Prostate gland (tissue), 2 donors: ENCODE results near the gene TARS3. TPM values are rescaled to one million over a fixed set of nuclear protein-coding genes. Genes with fewer than 3 reads are reported as not detected.

Source experiments
- DNase-seq: peaks from one replicate; pipeline ENCODE4 v3.0.0-alpha.2; 2019; ENCODE audit warnings: low spot score
- H3K27ac ChIP-seq, 2 donors: fragments of 200-600 bp; sonication (generic); 2 replicates each; pipeline ENCODE4 v1.5.1; 2017 to 2019
- H3K27me3 ChIP-seq: fragments of 200-600 bp; sonication (generic); replicated peaks from 2 replicates; pipeline ENCODE4 v1.5.1; 2019; ENCODE audit not compliant: insufficient read depth
- H3K36me3 ChIP-seq, 2 donors: fragments of 200-600 bp; sonication (generic); 1 replicate in 1 of 2; 2 replicates in 1 of 2; pipeline versions ENCODE4 v1.5.1 to v1.8.1; 2017 to 2019
- H3K4me1 ChIP-seq: fragments of 200-600 bp; sonication (generic); replicated peaks from 2 replicates; pipeline ENCODE4 v1.5.1; 2019
- H3K4me3 ChIP-seq, 2 donors: fragments of 200-600 bp; sonication (generic); 2 replicates each; pipeline ENCODE4 v1.5.1; 2017 to 2019
- H3K9me3 ChIP-seq: fragments of 200-600 bp; sonication (generic); 2 replicates; pipeline ENCODE4 v1.5.1; 2017
- POLR2A ChIP-seq: fragments of 450-650 bp; IDR thresholded peaks from one replicate; pipeline ENCODE4 v1.6.1; 2016; ENCODE audit warnings: antibody characterized with exemption, mild to moderate bottlenecking
- POLR2AphosphoS5 ChIP-seq: sonication (generic); formaldehyde crosslinking; IDR thresholded peaks from one replicate; pipeline ENCODE4 v1.6.1; 2017; ENCODE audit warnings: antibody characterized with exemption
- WGBS: methylation state at CpG from one replicate; pipeline ENCODE4 v1.1.5; 2018; 5-methylcytosine and 5-hydroxymethylcytosine counted together
- intact Hi-C: fragments of 100-400 bp; cut with DNase I; formaldehyde crosslinking; loops from one replicate; pipeline ENCODE4 v1.14.2; 2022
- total RNA-seq, 2 donors: library from RNA; depleted of rRNA; stranded (reverse); fragments of >200 nt; gene quantifications; one replicate each; pipeline ENCODE4 v1.1.0, GENCODE V29; 2016
- TF ChIP-seq, protein P1 (sequence below), 4 experiments: fragments of 200-600 bp in 2 of 4; fragments of 450-650 bp in 2 of 4; sonication (generic) in 2 of 4; IDR thresholded peaks; 1 replicate in 3 of 4; 2 replicates in 1 of 4; pipeline ENCODE4 v1.5.1; 2016 to 2019; ENCODE audit warnings: antibody characterized with exemption in 4 of 4, mild to moderate bottlenecking in 2 of 4, moderate library complexity in 2 of 4

The TARS3 gene
- total RNA-seq, 2 donors from 2014 or later: 16.8 to 22.5 TPM

DNA sequence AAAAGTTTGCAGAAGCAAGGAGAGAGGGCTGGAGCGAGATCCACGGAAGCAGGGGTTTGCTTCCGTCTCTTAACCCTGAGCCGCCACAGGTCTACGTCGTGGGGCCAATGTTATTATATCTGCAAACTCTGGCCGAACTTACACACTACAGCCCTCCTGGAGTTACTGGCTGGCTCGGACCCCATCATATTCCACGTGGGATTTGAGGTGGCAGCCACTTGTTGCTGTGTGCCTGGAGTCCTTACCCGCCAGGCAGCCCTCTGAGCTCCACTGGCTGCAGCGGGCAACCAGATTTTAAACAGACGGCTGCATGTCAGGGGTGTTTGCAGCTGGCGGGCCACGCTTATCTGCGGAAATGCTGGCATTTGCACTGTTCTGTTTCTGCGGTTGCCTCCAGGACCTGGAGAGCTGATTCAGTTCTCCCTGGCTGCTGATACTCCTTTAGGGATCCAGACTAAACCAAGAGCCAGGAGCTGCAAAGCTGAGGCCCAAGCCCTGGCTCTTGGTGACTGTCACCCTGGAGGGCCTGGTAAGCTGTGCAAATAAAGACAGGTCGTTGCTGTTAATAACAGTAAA, 106.8 kb downstream of the TARS3 start:
- H3K4me3 ChIP-seq: no peak overlapping the region
- intact Hi-C loops: no loop called here
- no peaks in the 10 kb centered on the region for H3K9me3 ChIP-seq
- TF ChIP-seq POLR2A: no peak
- TF ChIP-seq, protein P1, sequence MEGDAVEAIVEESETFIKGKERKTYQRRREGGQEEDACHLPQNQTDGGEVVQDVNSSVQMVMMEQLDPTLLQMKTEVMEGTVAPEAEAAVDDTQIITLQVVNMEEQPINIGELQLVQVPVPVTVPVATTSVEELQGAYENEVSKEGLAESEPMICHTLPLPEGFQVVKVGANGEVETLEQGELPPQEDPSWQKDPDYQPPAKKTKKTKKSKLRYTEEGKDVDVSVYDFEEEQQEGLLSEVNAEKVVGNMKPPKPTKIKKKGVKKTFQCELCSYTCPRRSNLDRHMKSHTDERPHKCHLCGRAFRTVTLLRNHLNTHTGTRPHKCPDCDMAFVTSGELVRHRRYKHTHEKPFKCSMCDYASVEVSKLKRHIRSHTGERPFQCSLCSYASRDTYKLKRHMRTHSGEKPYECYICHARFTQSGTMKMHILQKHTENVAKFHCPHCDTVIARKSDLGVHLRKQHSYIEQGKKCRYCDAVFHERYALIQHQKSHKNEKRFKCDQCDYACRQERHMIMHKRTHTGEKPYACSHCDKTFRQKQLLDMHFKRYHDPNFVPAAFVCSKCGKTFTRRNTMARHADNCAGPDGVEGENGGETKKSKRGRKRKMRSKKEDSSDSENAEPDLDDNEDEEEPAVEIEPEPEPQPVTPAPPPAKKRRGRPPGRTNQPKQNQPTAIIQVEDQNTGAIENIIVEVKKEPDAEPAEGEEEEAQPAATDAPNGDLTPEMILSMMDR (IDR thresholded peaks at IDR 0.05): no peak
- TF ChIP-seq POLR2AphosphoS5: no peak
- no peaks in the 10 kb centered on the region for H3K36me3 ChIP-seq
- WGBS: 95% methylated on average over 17 of the region's 17 CpGs
- H3K27me3 ChIP-seq: no peaks in the 10 kb centered on the region
- DNase-seq: no peak
- H3K27ac ChIP-seq: no peak overlapping the region
- H3K4me1 ChIP-seq: peaks cover 6% of the 10 kb centered on the region

DNA sequence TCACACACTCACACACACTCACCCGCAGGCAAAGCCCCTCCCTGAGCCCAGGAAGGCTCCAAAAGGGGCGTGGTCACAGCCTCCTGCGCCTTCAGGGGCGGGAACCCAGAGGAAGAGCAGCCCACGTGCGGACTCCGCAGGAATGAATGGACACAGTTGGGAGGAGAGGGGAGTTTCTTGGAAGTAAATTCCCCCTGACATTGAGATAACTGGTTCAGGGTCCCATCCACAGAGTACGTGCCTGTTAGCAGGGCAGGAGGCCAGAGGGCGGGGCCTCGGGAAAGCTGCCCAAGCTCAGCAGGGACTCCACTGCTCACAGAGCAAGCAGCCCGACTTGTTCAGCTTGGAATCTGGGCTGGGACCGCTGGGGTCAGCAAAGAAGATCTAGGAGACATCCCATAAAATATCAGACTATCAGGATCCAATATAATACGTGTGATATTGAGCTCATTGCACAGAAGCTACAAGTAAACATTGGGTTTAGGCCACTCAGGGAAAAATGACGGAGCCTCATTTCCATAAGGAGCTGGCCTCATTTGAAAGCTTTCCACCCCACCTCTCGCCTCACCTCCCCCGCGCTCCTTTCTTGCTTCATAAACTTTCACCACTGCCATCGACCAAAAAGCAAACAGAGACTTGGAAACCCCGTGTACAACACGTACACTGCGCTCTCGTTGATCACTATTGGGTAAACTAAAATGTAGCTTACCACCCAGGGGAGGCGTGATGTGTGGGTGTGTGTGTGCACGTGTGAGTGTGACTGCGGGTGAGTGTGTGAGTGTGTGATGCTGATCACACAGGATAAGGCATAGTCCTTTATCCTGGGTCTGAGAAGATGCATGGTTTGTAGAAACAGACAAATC, 108.1 kb downstream of the TARS3 start:
- TF ChIP-seq POLR2A (no peak), POLR2AphosphoS5 (no peak)
- TF ChIP-seq, protein P1 (IDR thresholded peaks at IDR 0.05): no peak
- H3K27ac ChIP-seq: no peak overlapping the region
- intact Hi-C loops: no loop called here
- H3K36me3 ChIP-seq: no peaks in the 10 kb centered on the region
- peaks cover 6% of the 10 kb centered on the region for H3K4me1 ChIP-seq
- H3K27me3 ChIP-seq: no peaks in the 10 kb centered on the region
- no peak overlapping the region for H3K4me3 ChIP-seq
- WGBS: 14% methylated on average over 24 of the region's 25 CpGs
- DNase-seq: peak; percentile 47
- H3K9me3 ChIP-seq: no peaks in the 10 kb centered on the region

DNA sequence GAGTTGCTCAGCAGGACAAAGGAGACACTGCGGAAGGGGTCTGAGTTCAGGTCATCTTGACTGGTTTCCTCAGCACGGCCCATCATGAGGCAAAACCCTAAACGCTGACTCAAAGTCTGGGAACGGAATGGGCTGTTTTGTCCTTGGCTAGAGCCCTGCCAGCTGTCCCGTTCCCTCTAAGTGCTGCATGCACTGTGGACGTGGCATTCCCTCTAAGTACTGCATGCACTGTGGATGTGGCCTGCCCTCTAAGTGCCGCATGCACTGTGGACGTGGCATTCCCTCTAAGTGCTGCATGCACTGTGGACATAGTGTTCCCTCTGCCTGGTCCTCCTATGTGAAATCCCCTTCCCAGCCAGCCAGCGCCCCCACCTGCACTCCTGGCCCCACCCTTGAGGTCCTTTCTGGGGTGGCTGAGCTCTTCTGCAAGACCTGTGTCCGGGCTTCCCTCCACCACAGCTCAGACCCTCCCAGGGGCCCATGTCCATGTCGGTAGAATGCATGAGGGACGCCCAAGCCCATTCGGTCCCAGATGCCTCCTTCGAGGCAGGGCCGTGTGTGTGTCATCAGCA, 108.8 kb downstream of the TARS3 start:
- Histone ChIP-seq H3K27ac (no peak overlapping the region), H3K36me3 (no peaks in the 10 kb centered on the region), H3K9me3 (no peaks in the 10 kb centered on the region), H3K4me3 (no peak overlapping the region), H3K27me3 (no peaks in the 10 kb centered on the region), H3K4me1 (peaks cover 6% of the 10 kb centered on the region)
- intact Hi-C loops: no loop called here
- 46% methylated on average over 15 of the region's 15 CpGs for WGBS
- DNase-seq: no peak
- TF ChIP-seq POLR2A: no peak
- TF ChIP-seq, protein P1 (IDR thresholded peaks at IDR 0.05): no peak
- TF ChIP-seq POLR2AphosphoS5: no peak

DNA sequence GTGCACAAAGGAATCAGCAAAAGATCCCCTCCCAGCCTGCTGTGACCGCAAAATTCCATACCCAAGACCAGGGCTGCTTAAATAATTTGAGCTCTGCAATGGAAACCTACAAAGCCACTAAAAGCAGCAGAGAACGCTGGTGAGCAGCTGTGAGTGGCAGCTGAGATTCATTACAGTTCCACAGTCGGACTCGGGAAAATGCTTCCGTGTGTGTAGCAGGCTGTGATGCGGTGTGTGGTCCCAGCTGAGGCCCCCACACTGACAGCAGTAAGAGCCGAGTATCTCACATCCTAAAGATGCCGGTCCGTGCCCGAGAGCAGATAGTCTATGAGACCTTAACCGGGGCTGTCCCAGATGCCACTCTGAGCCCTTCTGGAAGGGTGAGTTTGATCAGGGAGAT, 109.5 kb downstream of the TARS3 start:
- no peaks in the 10 kb centered on the region for H3K36me3 ChIP-seq
- no peak for DNase-seq
- H3K9me3 ChIP-seq: no peaks in the 10 kb centered on the region
- WGBS: 92% methylated on average over 11 of the region's 11 CpGs
- TF ChIP-seq, protein P1 (IDR thresholded peaks at IDR 0.05): no peak
- no peak for TF ChIP-seq POLR2A
- TF ChIP-seq POLR2AphosphoS5: no peak
- H3K4me3 ChIP-seq: no peak overlapping the region
- intact Hi-C loops: no loop called here
- H3K27ac ChIP-seq: no peak overlapping the region
- H3K4me1 ChIP-seq: peaks cover 6% of the 10 kb centered on the region
- no peaks in the 10 kb centered on the region for H3K27me3 ChIP-seq
